ENCODE results near the gene CXCR2.

DNA sequence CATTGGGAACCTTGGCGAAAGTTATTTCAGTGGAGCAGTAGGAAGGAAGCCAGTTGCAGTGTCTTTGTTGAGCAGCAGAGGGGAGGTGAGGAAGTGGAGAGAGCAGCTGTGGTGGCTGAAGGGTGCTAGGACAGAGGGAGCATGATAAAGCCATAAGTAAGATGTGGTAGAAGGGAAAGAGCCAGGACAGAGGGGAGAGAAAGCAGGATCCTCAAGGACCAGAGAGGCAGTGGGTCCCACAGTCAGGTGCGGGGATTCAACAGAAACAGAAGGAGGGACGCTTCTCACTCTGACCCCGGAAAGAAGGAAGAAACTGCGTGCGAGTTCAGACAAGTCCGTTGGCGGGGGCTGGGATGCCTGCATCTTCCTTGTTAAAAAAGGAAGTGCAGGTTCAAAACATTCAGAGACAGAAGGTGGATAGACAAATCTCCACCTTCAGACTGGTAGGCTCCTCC lies at the start of gene CXCR2:
- TF ChIP-seq TAF1 (IDR thresholded peaks at IDR 0.05; ENCODE audit: low read depth) (no peak), EGR1 (IDR thresholded peaks at IDR 0.05) (no peak), CEBPB (IDR thresholded peaks at IDR 0.05) (no peak), EP300 (IDR thresholded peaks at IDR 0.05; ENCODE audit: borderline replicate concordance) (no peak)
- TF ChIP-seq, protein P1, sequence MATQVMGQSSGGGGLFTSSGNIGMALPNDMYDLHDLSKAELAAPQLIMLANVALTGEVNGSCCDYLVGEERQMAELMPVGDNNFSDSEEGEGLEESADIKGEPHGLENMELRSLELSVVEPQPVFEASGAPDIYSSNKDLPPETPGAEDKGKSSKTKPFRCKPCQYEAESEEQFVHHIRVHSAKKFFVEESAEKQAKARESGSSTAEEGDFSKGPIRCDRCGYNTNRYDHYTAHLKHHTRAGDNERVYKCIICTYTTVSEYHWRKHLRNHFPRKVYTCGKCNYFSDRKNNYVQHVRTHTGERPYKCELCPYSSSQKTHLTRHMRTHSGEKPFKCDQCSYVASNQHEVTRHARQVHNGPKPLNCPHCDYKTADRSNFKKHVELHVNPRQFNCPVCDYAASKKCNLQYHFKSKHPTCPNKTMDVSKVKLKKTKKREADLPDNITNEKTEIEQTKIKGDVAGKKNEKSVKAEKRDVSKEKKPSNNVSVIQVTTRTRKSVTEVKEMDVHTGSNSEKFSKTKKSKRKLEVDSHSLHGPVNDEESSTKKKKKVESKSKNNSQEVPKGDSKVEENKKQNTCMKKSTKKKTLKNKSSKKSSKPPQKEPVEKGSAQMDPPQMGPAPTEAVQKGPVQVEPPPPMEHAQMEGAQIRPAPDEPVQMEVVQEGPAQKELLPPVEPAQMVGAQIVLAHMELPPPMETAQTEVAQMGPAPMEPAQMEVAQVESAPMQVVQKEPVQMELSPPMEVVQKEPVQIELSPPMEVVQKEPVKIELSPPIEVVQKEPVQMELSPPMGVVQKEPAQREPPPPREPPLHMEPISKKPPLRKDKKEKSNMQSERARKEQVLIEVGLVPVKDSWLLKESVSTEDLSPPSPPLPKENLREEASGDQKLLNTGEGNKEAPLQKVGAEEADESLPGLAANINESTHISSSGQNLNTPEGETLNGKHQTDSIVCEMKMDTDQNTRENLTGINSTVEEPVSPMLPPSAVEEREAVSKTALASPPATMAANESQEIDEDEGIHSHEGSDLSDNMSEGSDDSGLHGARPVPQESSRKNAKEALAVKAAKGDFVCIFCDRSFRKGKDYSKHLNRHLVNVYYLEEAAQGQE (IDR thresholded peaks at IDR 0.05; ENCODE audit: low read depth) = no peak
